Left renal pelvis (tissue), 4 donors: ENCODE data around the gene CDH16. TPM values are rescaled to one million over a fixed set of nuclear protein-coding genes. Genes with fewer than 3 reads are reported as not detected.
"Not testable (repeated sequence)": the region's sequence is repeated elsewhere in the genome, so short reads cannot be mapped to it uniquely, and the experiment has no call there.

Experiments used
- DNase-seq, 4 donors: peaks; one replicate each; pipeline ENCODE4 v3.0.0-alpha.2; 2013; ENCODE audit warnings: low read depth in 4 of 4, low spot score in 3 of 4
- polyA plus RNA-seq, 4 donors: library from polyadenylated mRNA; unstranded; fragments of 120-200 nt; gene quantifications; one replicate each; pipeline ENCODE4 v1.2.1, GENCODE V29; 2013; ENCODE audit not compliant: insufficient read length in 4 of 4

Gene CDH16
- polyA plus RNA-seq, 4 donors: 4.1 to 307 (median 238) TPM

DNA sequence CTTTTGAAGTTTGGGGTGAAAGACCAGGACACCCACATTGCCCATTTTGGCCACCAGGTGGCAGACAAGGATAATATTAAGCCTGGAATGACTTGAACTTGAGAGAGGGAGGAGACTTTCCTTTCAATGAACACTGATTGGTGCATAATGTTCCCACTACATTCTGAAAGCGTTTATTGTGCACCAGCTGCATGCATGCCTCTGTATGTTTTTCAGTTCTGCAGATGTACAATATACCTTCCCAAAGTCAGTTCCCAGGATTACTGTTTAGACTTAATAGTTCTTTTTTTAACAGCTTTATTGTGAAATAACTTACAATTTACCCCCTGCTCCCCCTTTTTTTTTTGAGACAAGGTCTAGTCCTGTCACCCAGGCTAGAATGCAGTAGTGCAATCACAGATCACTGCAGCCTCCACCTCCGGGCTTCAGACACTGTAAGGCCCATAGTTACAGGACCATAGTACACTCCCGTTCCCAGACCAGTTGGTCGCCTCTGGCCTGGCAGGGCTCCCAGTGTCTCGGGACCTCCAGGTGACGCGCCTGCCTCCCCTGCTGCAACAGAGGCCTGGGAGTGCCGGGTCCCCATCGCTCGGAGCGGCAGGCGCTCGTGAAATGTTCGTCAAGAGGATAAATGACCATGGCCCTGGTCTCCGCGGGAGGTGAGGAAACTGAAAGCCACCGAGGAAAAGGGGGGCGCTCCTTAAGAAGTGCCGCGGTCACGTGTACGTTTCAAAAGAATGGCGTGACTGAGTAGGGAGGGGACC, 28.8 kb upstream of the CDH16 start:
- peak in 2 of 4 donors; percentile 67 to 69 for DNase-seq

DNA sequence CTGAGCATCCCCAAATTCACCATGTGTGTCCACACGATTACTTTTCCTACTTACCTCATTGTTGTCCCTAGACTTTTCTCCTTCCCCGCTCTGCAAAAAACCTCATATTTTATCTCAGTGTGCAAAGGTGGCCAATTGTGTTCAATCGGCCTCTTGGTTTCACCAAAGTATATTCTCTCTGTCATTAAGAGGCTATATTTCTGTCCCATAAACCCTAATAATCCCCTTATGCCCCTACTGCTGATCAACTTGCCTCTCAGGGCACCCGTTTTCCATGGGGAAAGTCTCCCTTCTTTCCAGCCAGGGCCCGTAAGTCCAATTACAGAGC, 28.3 kb upstream of the CDH16 start:
- no peak for DNase-seq

DNA sequence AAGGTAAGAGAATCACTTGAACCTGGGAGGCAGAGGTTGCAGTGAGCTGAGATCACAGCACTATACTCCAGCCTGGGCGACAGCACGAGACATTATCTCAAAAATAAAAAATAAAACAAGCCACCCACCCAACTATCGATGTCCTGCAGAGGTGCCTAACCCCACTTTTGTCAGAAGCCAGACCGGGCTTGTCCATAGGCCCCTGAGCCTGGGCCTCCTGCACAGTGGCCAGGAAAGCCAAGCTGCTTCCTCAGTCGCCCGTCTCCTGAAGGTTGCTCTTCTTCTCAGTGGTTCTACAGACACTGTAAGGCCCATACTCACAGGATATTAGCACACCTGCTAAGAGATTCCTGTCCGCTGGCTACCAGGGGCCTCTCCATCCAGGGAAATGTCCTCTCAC, 27.9 kb upstream of the CDH16 start:
- DNase-seq: no peak

DNA sequence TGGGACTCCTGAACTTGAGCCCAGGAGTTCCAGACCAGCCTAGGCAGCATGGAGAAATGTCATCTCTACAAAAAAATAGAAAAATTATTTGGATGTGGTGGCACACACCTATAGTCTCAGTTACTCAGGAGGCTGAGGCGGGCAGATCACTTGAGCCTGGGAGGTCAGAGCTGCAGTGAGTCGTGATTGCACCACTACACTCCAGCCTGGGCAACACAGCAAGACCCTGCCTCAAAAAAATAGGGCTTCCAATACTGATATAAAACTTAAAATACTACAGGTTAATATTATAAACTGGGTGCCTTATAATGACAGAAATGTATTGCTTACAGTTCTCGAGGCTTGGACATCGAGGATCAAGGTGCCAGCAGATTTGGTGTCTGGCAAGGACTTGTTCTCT, 27.3 kb upstream of the CDH16 start:
- DNase-seq: no peak

DNA sequence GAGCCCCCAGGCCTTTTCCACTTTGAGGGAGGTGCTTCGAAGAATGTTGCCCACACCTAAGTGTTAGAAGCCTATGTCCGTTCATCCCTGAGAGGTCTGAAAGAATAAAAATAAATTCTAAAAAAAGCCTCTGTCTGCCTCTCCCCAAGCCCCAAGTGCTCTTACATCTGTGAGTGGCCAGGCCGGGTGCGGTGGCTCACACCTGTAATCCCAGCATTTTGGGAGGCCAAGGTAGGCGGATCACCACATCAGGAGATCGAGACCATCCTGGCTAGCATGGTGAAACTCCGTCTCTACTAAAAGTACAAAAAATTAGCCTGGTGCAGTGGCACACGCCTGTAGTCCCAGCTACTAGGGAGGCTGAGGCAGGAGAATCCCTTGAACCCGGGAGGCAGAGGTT, 26.3 kb upstream of the CDH16 start:
- not testable (repeated sequence) for DNase-seq

DNA sequence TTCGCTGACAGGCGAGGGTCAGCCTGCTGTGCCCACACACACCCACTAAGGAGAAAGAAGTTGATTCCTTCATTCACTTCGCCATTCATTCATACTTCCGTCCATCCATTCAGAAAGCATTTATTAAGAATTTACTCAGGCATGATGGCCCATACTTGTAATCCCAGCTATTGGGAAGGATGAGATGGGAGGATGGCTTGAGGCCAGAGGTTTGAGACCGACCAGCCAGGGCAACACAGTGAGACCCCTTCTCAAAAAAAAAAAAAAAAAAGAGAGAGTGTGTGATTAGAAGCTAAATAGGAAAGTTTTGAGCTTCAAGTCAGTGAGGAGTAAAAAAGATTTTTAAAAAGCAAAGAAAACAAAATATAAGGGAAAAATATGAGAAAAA, 25.4 kb upstream of the CDH16 start:
- no peak for DNase-seq

DNA sequence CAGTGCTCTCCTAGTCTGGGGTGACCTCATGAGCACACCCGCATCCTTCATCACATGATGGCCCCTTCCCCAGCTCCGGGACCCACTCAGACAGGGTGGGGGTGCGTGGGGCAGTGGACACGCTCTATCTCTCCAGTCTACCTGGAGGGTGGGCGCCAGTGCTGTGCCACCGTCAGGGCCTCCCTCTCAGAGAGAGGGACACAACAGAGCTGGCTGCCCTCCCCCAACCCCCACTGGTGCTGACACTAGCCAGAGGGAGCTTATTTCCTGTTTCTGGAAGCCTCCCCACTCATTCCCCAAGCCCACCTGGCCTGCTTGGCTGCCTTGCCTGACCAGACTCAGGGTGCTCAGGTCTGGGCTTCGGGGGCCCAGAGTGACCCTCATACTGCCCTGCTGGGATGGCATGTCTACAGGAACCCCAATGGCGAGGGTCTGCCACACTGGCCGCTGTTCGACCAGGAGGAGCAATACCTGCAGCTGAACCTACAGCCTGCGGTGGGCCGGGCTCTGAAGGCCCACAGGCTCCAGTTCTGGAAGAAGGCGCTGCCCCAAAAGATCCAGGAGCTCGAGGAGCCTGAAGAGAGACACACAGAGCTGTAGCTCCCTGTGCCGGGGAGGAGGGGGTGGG, 24.9 kb upstream of the CDH16 start:
- DNase-seq: no peak

DNA sequence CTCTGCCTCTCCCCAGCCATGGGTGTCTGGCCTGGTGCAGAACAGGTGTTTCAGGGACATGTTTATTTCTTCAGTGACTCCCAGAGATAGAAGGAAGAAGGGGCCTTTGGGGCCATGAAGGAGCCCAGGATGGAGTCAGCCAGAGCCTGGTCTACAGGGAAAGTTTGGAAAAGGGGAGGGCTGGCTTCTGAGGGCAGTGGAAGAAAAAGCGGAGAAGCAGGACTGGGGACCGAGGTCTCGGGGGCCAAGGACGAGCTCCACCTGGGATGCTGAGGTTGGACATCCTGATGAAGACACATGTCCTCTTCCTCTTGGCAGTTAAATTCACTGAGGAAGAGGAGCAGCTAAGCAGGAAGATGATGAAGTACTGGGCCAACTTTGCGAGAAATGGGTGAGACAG, 24.3 kb upstream of the CDH16 start:
- no peak for DNase-seq

DNA sequence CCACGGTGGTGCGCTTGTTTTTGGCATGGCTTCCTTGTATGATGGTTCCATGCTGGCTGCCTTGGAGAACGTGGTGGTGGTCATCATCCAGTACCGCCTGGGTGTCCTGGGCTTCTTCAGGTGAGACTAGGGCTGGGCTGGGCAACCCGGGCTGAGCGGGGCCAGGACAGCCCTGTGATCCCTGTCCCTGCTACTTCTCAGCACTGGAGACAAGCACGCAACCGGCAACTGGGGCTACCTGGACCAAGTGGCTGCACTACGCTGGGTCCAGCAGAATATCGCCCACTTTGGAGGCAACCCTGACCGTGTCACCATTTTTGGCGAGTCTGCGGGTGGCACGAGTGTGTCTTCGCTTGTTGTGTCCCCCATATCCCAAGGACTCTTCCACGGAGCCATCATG, 21.6 kb upstream of the CDH16 start:
- no peak for DNase-seq

DNA sequence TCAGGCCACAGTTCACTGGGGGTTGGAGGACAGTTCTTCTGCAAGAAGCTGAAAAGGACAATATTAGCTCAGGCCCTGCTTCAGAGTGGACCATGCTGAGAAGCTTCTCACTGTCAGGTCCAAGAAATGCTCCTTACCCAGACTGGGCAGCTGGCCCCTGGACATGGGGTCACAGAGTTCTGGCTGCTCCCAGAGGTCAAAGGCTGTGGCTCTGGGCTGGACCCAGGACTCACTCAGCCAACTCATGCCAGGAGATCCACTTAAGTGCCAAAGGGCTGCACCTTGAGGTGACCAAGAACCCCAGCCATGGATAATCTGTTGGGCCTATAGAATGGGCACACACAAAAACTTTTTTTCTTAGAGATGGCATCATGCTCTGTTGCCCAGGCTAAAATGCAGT, 20.7 kb upstream of the CDH16 start:
- no peak for DNase-seq

DNA sequence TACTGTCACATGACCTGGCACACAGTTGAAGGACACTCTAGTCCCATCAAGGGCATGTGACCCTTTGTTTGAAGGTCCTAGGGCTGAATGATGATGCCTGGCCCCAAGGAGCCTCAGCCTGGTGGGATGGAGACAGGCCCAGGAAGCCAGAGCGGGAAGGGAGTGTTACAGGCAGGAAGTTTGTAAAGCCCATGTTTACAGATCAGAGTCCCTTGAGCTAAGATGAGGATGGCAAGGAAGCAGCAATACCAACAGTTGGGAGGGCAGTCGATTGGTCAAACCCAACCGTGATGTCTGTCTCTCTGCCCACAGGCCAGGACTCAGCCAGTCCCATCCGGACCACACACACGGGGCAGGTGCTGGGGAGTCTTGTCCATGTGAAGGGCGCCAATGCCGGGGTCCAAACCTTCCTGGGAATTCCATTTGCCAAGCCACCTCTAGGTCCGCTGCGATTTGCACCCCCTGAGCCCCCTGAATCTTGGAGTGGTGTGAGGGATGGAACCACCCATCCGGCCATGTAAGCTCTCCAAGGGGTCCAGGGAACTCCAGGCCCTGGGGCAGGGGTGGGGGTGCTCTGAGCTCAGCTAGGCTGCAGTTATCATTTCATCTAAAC, 19.1 kb upstream of the CDH16 start:
- DNase-seq: no peak

DNA sequence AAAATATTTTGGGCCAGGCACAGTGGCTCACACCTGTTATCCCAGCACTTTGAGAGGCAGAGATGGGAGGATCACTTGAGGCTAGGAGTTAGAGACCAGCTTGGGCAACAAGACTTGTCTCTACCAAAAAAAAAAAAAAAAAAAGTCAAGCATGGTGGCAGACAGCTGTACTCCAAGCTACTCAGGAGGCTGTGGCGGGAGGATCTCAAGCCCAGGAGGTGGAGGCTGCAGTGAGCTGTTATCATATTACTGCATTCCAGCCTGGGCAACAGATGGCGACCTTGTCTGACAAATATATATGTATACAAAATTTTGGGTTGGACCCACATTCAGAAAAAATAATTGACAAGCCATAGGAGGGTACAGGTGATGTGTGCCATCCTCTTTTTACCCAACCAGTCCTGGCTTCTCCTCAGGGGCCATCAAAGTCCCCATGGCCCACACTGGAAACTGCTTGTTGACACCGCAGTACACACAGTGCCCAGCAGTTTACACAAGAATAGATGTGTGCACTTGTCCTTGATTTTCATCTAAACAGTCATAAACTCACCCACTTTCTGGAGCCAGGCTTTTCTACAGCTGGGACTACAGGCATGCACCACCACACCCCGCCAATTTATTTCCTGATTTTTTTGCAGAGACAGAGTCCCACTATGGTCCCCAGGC, 18.3 kb upstream of the CDH16 start:
- no peak for DNase-seq

DNA sequence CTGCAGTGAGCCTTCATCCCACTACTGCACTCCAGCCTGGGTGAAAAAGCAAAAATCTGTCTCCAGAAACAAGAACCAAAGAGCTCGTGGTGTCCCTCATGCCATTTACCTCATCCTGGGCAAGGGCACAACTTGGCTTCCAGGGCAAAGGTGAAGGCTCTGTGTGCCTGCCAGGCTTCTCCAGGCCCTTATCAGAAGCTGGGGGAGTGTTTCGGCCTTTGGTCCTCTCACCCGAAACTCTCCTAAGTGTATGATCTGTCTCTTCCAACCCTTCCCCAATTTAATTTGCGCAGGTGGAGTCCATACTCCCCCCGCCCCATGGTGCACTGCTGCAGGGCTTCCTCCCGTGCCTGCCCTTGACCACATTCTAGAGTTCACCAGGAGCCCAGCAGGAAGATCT, 17.8 kb upstream of the CDH16 start:
- DNase-seq: no peak

DNA sequence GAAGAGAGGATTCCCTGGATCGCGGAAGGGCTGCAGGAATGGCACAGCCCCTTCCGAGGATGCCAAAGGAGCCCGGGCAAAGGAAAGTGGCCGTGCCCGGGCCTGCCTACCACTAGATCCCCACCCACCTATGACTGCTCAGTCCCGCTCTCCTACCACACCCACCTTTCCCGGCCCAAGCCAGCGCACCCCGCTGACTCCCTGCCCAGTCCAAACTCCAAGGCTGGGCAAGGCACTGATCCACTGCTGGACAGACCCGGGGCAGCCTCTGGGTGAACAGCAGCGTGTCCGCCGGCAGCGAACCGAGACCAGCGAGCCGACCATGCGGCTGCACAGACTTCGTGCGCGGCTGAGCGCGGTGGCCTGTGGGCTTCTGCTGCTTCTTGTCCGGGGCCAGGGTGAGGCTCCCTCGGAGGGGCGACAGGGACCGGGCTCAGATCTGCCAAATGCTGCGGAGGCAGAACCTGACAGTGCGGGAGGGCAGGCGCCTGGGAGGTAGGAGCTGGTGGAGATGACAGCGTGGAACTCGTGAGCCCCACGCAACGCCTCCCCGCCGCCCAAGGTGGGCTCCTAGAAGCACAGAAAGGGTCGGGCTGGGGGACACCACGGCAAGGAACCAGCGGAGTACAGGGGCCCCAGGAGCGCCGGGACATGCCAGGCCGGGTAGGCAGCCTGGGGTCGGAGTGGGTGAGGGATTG, 16.8 kb upstream of the CDH16 start, which contains the start of gene CES2:
Gene CES2, plus strand, starts transcription at position 203 of the 698 bp plus-strand sequence. Its CDS starts 120 bp downstream, at position 323.
- DNase-seq: no peak

DNA sequence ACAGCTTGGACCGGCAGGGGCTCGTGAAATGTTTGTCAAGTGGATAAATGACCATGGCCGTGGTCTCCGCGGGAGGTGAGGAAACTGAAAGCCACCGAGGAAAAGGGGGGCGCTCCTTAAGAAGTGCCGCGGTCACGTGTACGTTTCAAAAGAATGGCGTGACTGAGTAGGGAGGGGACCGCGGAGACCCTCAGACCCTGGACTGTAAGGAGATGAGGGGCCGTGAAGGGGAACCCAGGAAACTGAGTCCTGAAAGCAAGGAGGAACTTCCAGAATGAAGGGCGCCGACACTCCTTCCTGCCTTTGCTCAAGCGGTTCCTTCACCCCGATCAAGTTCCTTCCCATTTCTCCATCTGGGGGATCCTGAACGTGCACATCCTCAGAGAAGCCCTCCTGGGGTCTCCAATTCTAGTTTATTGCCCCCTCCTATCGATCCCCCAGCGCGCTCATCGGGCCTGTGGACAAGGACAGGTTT, 16.2 kb upstream of the CDH16 start:
- DNase-seq: not testable (repeated sequence)

DNA sequence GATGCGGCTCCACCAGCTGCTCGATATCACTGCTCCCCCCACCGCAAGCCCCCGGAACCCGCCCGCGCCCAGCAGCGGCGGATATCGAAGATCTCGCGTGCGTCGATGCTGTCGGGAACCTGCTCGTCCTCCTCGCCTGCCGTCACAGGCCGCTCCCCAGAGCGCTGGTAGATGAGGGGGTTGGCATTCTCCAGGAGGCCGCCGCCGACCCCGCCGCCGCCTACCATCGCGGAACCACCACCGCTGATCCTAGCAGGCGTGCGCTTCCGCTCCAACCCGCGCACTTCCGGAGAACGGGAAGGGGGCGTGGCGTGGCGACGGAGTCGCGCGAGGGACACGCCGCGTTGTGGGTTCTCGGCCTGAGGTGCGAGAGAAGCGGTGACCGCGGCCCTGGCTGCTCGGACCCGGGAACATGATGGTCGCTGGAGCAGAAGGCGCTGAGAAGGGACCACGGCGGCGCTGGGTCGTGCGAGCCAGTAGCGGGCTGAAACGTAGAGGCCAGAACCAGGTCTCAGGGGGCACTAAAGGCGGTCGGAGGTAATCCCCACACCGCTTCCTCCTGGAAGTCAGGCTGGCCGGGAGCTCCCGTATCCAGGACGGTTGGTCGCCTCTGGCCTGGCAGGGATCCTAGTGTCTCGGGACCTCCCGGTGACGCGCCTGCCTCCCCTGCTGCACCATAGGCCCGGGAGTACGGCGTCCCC, 15.6 kb upstream of the CDH16 start, which contains the start of gene CIAO2B:
Gene CIAO2B, minus strand, starts transcription at position 265 of the 701 bp plus-strand sequence. Its CDS starts 38 bp downstream, at position 227.
- peak; percentile 69 to 81 (median 78) for DNase-seq

DNA sequence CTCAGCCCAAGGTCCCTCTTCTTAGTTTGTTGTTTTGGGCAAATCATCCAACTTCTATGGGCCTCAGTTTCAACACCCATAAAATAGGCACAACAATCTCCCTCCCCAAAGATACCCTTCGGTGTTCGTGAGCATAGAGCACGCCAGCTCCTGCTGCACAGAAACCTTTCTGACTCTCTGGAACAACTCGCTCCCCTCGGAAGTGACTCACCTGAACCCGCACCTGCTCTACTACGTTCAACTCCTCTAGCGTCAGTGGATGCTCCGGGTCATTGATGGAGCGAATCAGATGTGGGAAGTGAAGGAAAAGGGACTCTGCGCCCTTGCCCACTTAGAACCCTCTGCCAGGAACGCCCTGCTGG, 15.1 kb upstream of the CDH16 start:
- no peak for DNase-seq

DNA sequence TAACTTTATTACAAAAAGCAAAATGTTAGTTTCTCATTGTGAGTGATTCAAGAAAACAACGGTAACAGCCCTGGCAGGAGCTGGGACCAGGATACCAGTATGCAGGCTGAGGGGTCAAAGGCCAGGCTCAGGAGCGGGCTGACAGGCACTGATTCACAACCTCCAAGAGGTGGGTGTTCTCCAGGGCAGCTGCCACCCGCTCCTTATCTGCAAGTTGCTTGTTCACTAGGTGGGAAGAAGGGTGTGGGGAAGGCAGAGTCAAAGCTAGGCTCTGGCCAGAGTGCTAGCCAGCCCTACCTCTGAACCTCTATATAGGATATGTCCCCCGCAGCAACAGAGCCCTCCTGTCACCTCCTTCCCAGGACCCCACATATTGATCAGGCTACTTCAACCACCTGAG, 13.4 kb upstream of the CDH16 start:
- no peak for DNase-seq

DNA sequence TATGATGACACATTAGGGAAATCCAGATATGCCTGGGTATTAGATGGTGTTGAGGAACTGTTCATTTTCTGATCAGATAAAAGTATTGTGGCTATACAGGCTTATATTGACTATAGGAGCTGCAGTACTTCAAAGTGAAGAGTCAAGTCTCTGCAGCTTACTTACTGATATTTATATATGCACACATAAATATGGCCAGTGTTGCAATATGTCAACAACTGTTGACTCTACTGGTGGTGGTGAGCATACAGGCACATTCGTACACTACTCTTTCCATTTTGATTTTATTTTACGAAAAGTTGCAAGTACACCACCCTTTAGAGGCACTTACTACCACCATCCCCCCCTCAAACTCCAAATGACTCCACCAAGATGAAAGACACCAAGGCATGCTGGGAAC, 13.0 kb upstream of the CDH16 start:
- no peak for DNase-seq

DNA sequence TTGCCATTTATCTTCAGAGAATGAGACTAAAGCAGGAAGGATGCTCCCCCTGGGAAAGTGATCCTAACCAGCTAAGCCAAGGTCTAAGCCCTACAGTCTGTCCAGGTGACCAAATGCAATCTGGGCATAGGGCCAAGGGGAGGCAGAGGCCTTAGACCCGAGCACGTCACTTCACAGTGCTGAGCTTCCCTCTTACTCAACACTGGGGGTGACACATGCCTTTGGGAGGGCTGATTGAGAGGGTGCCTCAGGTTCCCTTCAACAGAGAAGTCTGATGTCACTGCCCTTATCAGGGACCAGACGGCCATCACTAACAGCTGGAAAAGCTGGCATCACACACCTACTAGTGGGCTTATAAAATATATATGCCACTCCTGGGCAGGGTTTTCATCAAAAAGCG, 11.5 kb upstream of the CDH16 start:
- DNase-seq: no peak
